ENCODE measurements around the gene EML6.

GRCh38 chr2:54685263-54685775 is 38.1 kb upstream of the EML6 start:
- no peak for TF ChIP-seq CTCF (conservative IDR thresholded peaks at IDR 0.05 in 1 of 2, IDR thresholded peaks at IDR 0.05 in 1 of 2; ENCODE audit: low read depth in 1 of 2, low read length in 2 of 2)
- TF ChIP-seq EZH2 (IDR thresholded peaks at IDR 0.05; ENCODE audit: low read length, missing control alignments) = no peak

Data from fibroblast of lung (primary cell).